HG03520 (cell line): ENCODE data around the gene FUBP1.
"Not testable (repeated sequence)": the region's sequence is repeated elsewhere in the genome, so short reads cannot be mapped to it uniquely, and the experiment has no call there.

Experiments used
- ATAC-seq: cut with Tn5 transposase; IDR thresholded peaks from one replicate; pipeline ENCODE4 v1.9.1; 2021; ENCODE audit warnings: mild to moderate bottlenecking, moderate library complexity; ENCODE audit not compliant: unreplicated experiment

Gene FUBP1

GRCh38 chr1:77978969-77979876, at the start of gene FUBP1:
Gene FUBP1, minus strand, starts transcription at chr1:77979072. Its CDS starts 68 bp downstream, at chr1:77979004.
- ATAC-seq, result peak; percentile 70

GRCh38 chr1:78021134-78021533, 42.3 kb upstream of the FUBP1 start:
- not testable (repeated sequence) for ATAC-seq

- no peak for ATAC-seq
Observed at GRCh38 chr1:78019024-78019423, 40.2 kb upstream of the FUBP1 start.

- ATAC-seq, result no peak
Observed at GRCh38 chr1:78015148-78015547, 36.3 kb upstream of the FUBP1 start.

GRCh38 chr1:78011050-78011449, 32.2 kb upstream of the FUBP1 start:
- ATAC-seq, result no peak

GRCh38 chr1:78009836-78010235, 31.0 kb upstream of the FUBP1 start:
- ATAC-seq, result no peak

GRCh38 chr1:78009276-78009675, 30.4 kb upstream of the FUBP1 start:
- no peak for ATAC-seq

GRCh38 chr1:78007677-78008341, 28.9 kb upstream of the FUBP1 start:
- ATAC-seq, result no peak

- no peak for ATAC-seq
Observed at GRCh38 chr1:78006521-78006920, 27.6 kb upstream of the FUBP1 start.

GRCh38 chr1:78005755-78006154, 26.9 kb upstream of the FUBP1 start:
- no peak for ATAC-seq

GRCh38 chr1:78005448-78005722, 26.5 kb upstream of the FUBP1 start:
- ATAC-seq, result no peak

- peak; percentile 99 for ATAC-seq
Observed at GRCh38 chr1:78004719-78005447, 26.0 kb upstream of the FUBP1 start, which contains the start of gene DNAJB4. Gene DNAJB4, plus strand, starts transcription at chr1:78004939. Its CDS starts 172 bp downstream, at chr1:78005111.

- peak; percentile 50 for ATAC-seq
Observed at GRCh38 chr1:78003882-78004718, 25.2 kb upstream of the FUBP1 start.

GRCh38 chr1:78003070-78003746, 24.3 kb upstream of the FUBP1 start:
- ATAC-seq, result no peak

- ATAC-seq, result not testable (repeated sequence)
Observed at GRCh38 chr1:78000536-78000935, 21.7 kb upstream of the FUBP1 start.

GRCh38 chr1:77996734-77997133, 17.9 kb upstream of the FUBP1 start:
- no peak for ATAC-seq

GRCh38 chr1:77994117-77994705, 15.3 kb upstream of the FUBP1 start:
- ATAC-seq, result no peak

GRCh38 chr1:77991638-77992037, 12.8 kb upstream of the FUBP1 start:
- no peak for ATAC-seq

- ATAC-seq, result no peak
Observed at GRCh38 chr1:77990629-77991204, 11.8 kb upstream of the FUBP1 start.
